Measurements from ENCODE around the gene PKNOX2.

- TF ChIP-seq CTCF (conservative IDR thresholded peaks at IDR 0.05) (no peak), ZFX (IDR thresholded peaks at IDR 0.05) (no peak)
Observed at GRCh38 chr11:125315079-125315740, 150.7 kb downstream of the PKNOX2 start.

All from C4-2B (cell line).